ENCODE measurements around the gene RASL10A.

RASL10A gene

GRCh38 chr22:29328566-29329500, 13.3 kb upstream of the RASL10A start:
- Histone ChIP-seq H3K27me3 (replicated peaks; ENCODE audit: control insufficient read depth, insufficient read depth, low read length) (no peaks in the 10 kb centered on the region), H3K9ac (ENCODE audit: low read length) (no peak overlapping the region), H3K4me1 (ENCODE audit: control insufficient read depth, insufficient read depth, low read length) (peaks cover 10% of the 10 kb centered on the region), H3K36me3 (ENCODE audit: control insufficient read depth, insufficient read depth, low read length, severe bottlenecking) (peaks cover 43% of the 10 kb centered on the region), H3K4me3 (ENCODE audit: low read length) (no peak overlapping the region), H3K9me3 (ENCODE audit: control insufficient read depth, low read length) (no peaks in the 10 kb centered on the region)
- DNase-seq (ENCODE audit: low read depth) = no peak

GRCh38 chr22:29328055-29328454, 12.6 kb upstream of the RASL10A start:
- no peak overlapping the region for H3K9ac ChIP-seq (ENCODE audit: low read length)
- H3K4me1 ChIP-seq (ENCODE audit: control insufficient read depth, insufficient read depth, low read length) = peaks cover 10% of the 10 kb centered on the region
- no peak overlapping the region for H3K4me3 ChIP-seq (ENCODE audit: low read length)
- DNase-seq (ENCODE audit: low read depth) = no peak
- H3K9me3 ChIP-seq (ENCODE audit: control insufficient read depth, low read length) = no peaks in the 10 kb centered on the region
- peaks cover 43% of the 10 kb centered on the region for H3K36me3 ChIP-seq (ENCODE audit: control insufficient read depth, insufficient read depth, low read length, severe bottlenecking)
- no peaks in the 10 kb centered on the region for H3K27me3 ChIP-seq (replicated peaks; ENCODE audit: control insufficient read depth, insufficient read depth, low read length)

- DNase-seq (ENCODE audit: low read depth) = no peak
- Histone ChIP-seq H3K9me3 (ENCODE audit: control insufficient read depth, low read length) (no peaks in the 10 kb centered on the region), H3K27me3 (replicated peaks; ENCODE audit: control insufficient read depth, insufficient read depth, low read length) (no peaks in the 10 kb centered on the region), H3K4me3 (ENCODE audit: low read length) (no peak overlapping the region), H3K36me3 (ENCODE audit: control insufficient read depth, insufficient read depth, low read length, severe bottlenecking) (peaks cover 43% of the 10 kb centered on the region), H3K9ac (ENCODE audit: low read length) (no peak overlapping the region), H3K4me1 (ENCODE audit: control insufficient read depth, insufficient read depth, low read length) (peaks cover 10% of the 10 kb centered on the region)
Measured at GRCh38 chr22:29327089-29327764, 11.7 kb upstream of the RASL10A start.

GRCh38 chr22:29326481-29326880, 11.0 kb upstream of the RASL10A start:
- Histone ChIP-seq H3K9me3 (ENCODE audit: control insufficient read depth, low read length) (no peaks in the 10 kb centered on the region), H3K27me3 (replicated peaks; ENCODE audit: control insufficient read depth, insufficient read depth, low read length) (no peaks in the 10 kb centered on the region), H3K4me3 (ENCODE audit: low read length) (no peak overlapping the region), H3K36me3 (ENCODE audit: control insufficient read depth, insufficient read depth, low read length, severe bottlenecking) (peaks cover 41% of the 10 kb centered on the region), H3K9ac (ENCODE audit: low read length) (no peak overlapping the region), H3K4me1 (ENCODE audit: control insufficient read depth, insufficient read depth, low read length) (peaks cover 10% of the 10 kb centered on the region)
- no peak for DNase-seq (ENCODE audit: low read depth)

GRCh38 chr22:29325785-29326315, 10.4 kb upstream of the RASL10A start:
- no peak overlapping the region for H3K4me3 ChIP-seq (ENCODE audit: low read length)
- H3K9ac ChIP-seq (ENCODE audit: low read length) = no peak overlapping the region
- no peak for DNase-seq (ENCODE audit: low read depth)
- peaks cover 35% of the 10 kb centered on the region for H3K36me3 ChIP-seq (ENCODE audit: control insufficient read depth, insufficient read depth, low read length, severe bottlenecking)
- peaks cover 4% of the 10 kb centered on the region for H3K4me1 ChIP-seq (ENCODE audit: control insufficient read depth, insufficient read depth, low read length)
- H3K27me3 ChIP-seq (replicated peaks; ENCODE audit: control insufficient read depth, insufficient read depth, low read length) = no peaks in the 10 kb centered on the region
- H3K9me3 ChIP-seq (ENCODE audit: control insufficient read depth, low read length) = no peaks in the 10 kb centered on the region

- H3K9me3 ChIP-seq (ENCODE audit: control insufficient read depth, low read length) = no peaks in the 10 kb centered on the region
- H3K4me1 ChIP-seq (ENCODE audit: control insufficient read depth, insufficient read depth, low read length) = no peaks in the 10 kb centered on the region
- no peak overlapping the region for H3K9ac ChIP-seq (ENCODE audit: low read length)
- H3K27me3 ChIP-seq (replicated peaks; ENCODE audit: control insufficient read depth, insufficient read depth, low read length) = no peaks in the 10 kb centered on the region
- H3K4me3 ChIP-seq (ENCODE audit: low read length) = no peak overlapping the region
- no peak for DNase-seq (ENCODE audit: low read depth)
- peaks cover 34% of the 10 kb centered on the region for H3K36me3 ChIP-seq (ENCODE audit: control insufficient read depth, insufficient read depth, low read length, severe bottlenecking)
Measured at GRCh38 chr22:29325356-29325755, 9.9 kb upstream of the RASL10A start.

- H3K4me3 ChIP-seq (ENCODE audit: low read length) = no peak overlapping the region
- H3K9me3 ChIP-seq (ENCODE audit: control insufficient read depth, low read length) = no peaks in the 10 kb centered on the region
- H3K9ac ChIP-seq (ENCODE audit: low read length) = no peak overlapping the region
- peaks cover 22% of the 10 kb centered on the region for H3K36me3 ChIP-seq (ENCODE audit: control insufficient read depth, insufficient read depth, low read length, severe bottlenecking)
- H3K27me3 ChIP-seq (replicated peaks; ENCODE audit: control insufficient read depth, insufficient read depth, low read length) = no peaks in the 10 kb centered on the region
- H3K4me1 ChIP-seq (ENCODE audit: control insufficient read depth, insufficient read depth, low read length) = no peaks in the 10 kb centered on the region
- no peak for DNase-seq (ENCODE audit: low read depth)
Measured at GRCh38 chr22:29323641-29324040, 8.1 kb upstream of the RASL10A start.

GRCh38 chr22:29320546-29320945, 5.0 kb upstream of the RASL10A start:
- Histone ChIP-seq H3K4me3 (ENCODE audit: low read length) (no peak overlapping the region), H3K4me1 (ENCODE audit: control insufficient read depth, insufficient read depth, low read length) (no peaks in the 10 kb centered on the region), H3K27me3 (replicated peaks; ENCODE audit: control insufficient read depth, insufficient read depth, low read length) (peaks cover 13% of the 10 kb centered on the region), H3K9me3 (ENCODE audit: control insufficient read depth, low read length) (no peaks in the 10 kb centered on the region), H3K9ac (ENCODE audit: low read length) (no peak overlapping the region), H3K36me3 (ENCODE audit: control insufficient read depth, insufficient read depth, low read length, severe bottlenecking) (no peaks in the 10 kb centered on the region)
- peak; percentile 27 for DNase-seq (ENCODE audit: low read depth)

- no peaks in the 10 kb centered on the region for H3K9me3 ChIP-seq (ENCODE audit: control insufficient read depth, low read length)
- peaks cover 20% of the 10 kb centered on the region for H3K27me3 ChIP-seq (replicated peaks; ENCODE audit: control insufficient read depth, insufficient read depth, low read length)
- no peak overlapping the region for H3K4me3 ChIP-seq (ENCODE audit: low read length)
- H3K4me1 ChIP-seq (ENCODE audit: control insufficient read depth, insufficient read depth, low read length) = no peaks in the 10 kb centered on the region
- no peak for DNase-seq (ENCODE audit: low read depth)
- no peaks in the 10 kb centered on the region for H3K36me3 ChIP-seq (ENCODE audit: control insufficient read depth, insufficient read depth, low read length, severe bottlenecking)
- no peak overlapping the region for H3K9ac ChIP-seq (ENCODE audit: low read length)
Measured at GRCh38 chr22:29319072-29319471, 3.6 kb upstream of the RASL10A start.

- Histone ChIP-seq H3K4me3 (ENCODE audit: low read length) (no peak overlapping the region), H3K4me1 (ENCODE audit: control insufficient read depth, insufficient read depth, low read length) (peaks cover 3% of the 10 kb centered on the region), H3K27me3 (replicated peaks; ENCODE audit: control insufficient read depth, insufficient read depth, low read length) (peaks cover 24% of the 10 kb centered on the region), H3K36me3 (ENCODE audit: control insufficient read depth, insufficient read depth, low read length, severe bottlenecking) (no peaks in the 10 kb centered on the region), H3K9ac (ENCODE audit: low read length) (no peak overlapping the region), H3K9me3 (ENCODE audit: control insufficient read depth, low read length) (no peaks in the 10 kb centered on the region)
- no peak for DNase-seq (ENCODE audit: low read depth)
Measured at GRCh38 chr22:29317827-29318454, 2.4 kb upstream of the RASL10A start.
